NCI-H128 (cell line): ENCODE results near the gene SEMA7A.

Experiments
- DNase-seq: peaks from one replicate; lab custom pipeline; 2025; ENCODE audit not compliant: unreplicated experiment; lab: John Stamatoyannopoulos, UW

SEMA7A gene

DNA sequence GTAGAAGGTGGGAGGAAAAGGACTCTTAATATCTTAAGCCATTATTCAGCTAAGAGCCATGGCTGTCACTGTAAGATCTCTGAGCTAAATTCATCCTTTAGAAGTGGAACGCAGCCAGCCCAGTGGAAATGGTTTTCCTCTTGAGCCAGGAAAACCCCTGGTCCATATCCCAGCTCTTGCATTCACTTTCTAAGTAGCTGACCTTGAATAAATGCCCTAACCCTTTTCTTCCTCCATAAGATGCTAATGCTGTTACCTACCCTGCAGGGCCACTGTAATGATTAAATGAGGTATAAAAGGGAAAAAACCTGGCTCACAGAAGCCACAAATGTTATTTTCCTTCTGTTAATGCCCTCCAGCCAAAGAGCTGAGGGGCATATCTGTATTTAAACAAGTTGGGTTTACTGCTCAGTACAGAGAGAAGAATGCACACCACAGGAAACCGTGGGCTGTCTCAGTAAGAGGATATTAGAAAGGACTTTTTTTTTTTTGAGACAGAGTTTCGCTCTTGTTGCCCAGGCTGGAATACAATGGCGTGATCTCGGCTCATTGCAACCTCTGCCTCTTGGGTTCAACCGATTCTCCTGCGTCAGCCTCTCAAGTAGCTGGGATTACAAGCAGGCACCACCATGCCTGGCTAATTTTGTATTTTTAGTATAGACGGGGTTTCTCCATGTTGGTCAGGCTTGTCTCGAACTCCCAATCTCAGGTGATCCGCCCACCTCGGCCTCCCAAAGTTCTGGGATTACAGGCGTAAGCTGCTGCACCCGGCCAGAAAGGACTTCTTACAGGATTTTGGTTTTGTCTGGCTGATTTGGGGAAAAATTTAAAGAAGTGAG, 20.4 kb upstream of the SEMA7A start:
- DNase-seq = no peak

DNA sequence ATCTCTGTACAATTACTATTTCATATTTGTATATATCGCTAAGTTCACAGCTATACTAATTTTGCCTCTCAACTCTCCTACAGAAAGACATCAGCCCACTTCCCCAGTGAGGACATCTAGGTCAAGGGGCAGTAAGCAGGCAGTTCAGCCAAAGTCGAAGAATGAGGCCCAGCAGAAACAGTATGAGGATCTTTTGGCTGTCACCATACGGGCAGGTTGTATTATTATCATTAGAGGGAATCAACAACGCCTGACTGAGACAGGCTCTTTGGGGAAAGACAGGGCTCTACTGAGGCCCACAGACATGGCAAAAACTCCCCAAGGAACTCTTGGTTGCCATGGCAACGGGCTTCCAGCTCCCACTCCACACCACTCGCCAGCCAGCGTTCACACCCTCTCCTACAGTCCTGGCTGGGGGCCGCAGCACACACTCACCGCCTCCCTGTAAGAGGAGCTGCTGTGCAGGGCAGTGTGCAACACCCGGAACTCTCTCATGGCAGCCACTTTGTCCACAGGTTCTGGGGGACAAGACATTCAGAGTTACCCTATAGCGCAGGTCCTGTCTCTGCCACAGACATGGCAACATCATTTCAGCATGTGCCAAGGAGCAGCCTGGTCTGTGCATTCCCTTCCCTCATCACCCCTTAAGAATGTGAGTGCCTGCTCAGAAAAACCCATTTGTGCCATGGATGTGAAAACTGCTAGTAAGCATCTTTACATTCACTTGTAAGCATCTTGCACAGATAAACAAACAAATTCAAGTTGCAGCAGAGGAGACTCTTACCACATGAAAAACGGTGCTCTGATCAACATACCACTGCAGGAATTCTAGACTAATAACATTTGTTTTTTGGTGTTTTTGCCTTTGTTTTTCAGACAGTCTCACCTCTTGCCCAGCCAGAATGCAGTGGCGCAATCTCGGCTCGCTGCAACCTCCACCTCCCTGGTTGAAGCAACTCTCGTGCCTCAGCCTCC, 18.4 kb upstream of the SEMA7A start:
- no peak for DNase-seq

DNA sequence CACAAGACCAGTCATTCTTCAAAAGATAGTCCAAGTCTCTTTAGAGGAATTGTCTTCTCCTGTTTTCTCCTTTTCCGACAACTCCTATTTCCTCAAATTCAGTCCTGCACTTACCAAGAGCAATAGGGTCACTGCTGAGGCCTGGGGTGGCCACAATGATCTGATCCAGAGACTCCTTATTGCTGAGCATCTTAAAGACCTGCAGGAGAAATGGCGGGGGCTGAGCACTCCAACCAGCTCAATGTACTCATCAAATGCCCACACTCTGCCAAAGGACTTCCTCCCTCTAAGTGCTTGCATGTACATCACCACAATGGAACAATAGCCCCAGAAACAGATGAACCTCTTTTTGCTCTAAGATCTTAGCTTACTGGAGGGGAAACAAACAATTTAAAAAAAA, 17.6 kb upstream of the SEMA7A start:
- no peak for DNase-seq

DNA sequence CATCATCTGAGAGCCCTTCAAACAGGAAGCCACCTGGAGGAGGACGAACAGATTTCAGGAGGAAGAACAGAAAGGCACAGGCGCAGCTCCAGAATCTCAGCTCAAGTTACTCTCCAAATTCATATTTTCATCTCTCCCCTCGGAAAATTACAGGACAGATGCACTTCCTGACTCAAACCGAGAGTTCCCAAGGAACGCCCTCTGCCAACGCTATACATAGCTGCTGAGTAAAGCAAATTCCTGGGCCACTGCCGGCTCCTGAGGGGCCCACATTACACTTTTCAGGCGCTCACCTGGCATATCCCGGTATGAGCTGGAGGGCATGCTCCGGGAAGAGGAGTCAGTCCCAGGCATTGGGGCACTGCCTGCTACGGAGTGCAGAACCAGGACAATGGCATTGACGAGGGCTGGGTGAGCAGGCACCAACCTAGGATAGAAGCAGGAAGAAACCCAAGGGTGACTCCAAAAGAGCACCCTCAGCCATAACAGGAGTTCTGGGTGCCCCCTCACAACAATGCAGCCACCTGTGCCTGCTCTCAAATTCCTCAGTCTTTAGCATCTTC, 16.0 kb upstream of the SEMA7A start:
- no peak for DNase-seq

DNA sequence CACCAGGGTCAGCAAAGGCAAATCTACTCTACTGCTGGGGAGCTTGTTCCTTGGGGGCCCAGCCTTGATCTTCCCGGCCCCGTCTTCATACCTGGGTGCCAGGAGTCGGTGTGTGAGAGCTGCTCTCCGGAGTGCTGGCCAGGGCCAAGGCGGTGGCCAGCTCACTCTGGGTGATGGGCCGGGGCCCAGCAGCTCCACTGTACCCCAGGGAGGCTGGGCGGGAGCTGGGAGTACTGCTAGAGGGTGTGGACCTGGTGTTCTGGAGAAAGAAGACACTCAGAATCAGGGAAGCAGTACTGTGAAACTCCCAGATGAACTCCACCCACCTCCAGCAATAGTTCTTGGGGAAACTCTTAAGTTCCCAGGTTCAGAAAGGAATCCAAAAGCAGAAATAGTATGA, 15.3 kb upstream of the SEMA7A start:
- DNase-seq = no peak

GRCh38 chr15:74445816-74446763, 12.3 kb upstream of the SEMA7A start:
- DNase-seq = no peak

- DNase-seq = no peak
Observed at GRCh38 chr15:74444106-74445062, 10.6 kb upstream of the SEMA7A start.

DNA sequence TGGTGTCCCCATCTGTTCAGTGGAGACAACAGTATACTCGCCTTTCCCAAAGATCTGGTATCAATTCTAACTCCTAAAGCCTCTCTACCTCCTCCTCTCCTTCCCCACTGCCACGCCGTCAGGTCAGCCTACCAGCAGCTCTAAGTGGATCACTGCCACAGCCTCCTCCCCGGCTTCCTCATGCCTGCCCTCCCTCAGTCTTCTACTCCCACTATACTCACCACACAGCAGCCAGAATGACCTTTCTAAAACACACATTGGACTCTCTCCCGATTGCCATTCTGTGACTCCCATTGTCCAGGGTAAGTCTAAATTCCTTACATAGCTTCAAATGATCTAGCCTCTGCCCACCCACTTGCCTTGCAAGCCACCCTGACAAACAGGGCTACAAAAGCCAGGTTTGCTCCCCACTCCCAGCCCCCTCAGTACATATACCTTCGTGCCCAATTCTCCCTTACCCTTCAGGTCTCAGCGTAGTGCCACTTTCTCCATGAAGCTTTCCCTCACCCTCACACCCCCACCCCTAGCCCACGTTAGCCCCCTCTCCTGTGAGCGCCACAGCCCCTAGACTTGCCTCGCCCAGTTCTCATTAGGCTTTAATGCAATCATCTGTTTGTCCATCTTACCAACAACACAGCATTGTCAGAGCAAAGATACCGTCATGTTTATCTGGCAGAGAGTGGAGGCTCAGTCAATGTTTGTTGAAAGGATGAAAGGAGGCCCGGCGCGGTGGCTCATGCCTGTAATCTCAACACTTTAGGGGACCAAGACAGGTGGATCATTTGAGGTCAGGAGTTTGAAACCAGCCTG, 9.5 kb upstream of the SEMA7A start:
- no peak for DNase-seq

- DNase-seq = no peak
Observed at GRCh38 chr15:74442604-74443003, 8.8 kb upstream of the SEMA7A start.

- no peak for DNase-seq
Observed at GRCh38 chr15:74442063-74442462, 8.3 kb upstream of the SEMA7A start.

GRCh38 chr15:74441248-74441941, 7.6 kb upstream of the SEMA7A start:
- no peak for DNase-seq

- peak; percentile 21 for DNase-seq
Observed at GRCh38 chr15:74438721-74439316, 5.1 kb upstream of the SEMA7A start.

- no peak for DNase-seq
Observed at GRCh38 chr15:74438206-74438605, 4.4 kb upstream of the SEMA7A start.

DNA sequence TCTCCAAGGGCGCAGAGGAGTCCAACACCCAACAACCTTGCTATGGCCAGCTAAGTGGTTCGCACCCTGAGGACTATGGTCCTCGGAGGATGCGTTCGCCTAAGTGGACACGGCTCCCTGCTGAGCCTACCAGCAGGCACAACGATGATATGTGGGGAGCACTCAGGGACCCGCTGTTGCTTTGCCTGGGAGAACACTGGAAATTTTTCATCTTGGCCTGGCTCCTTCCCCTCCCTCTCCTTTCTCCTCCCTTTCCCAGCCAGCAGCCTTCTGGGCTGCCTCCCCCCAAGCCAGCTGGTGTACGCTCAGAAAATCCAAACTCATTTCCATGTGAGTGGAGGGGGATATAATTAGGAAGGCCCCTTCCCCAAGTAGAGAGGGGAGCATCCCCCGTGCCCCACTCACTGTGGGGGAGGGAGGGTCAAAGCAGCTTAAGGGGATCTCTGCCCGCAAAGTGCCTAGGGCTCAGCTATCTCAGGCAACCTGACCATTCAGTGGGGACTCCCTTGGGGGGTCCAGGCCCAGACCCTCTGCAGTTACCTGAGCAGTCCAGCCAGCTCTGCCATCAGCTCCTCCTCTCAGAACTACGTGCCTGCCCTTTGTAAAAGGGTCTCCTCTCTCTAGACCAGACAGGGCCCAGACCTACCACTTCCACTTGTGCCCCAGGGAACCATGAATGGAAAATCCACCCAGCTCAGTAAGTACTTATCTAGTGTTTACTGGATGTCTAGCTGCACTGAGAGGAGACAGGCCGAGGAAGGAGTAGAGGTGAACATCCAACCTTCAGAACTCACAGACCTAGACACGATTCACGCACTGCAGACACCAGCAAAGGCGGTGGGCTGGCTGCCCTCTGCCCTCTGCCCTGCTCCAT, 742 bp upstream of the SEMA7A start:
- no peak for DNase-seq

GRCh38 chr15:74432968-74433591, 678 bp downstream of the SEMA7A start:
- DNase-seq = no peak
